H1 (cell line): ENCODE data around the gene VSTM2L. TPM values are rescaled to one million over a fixed set of nuclear protein-coding genes. Genes with fewer than 3 reads are reported as not detected.

Experiments used
- CTCF ChIA-PET: fragments of 300-600 bp; sonication (Branson Sonifier 250); formaldehyde crosslinking; loops from one replicate; lab custom pipeline; 2021; ENCODE audit not compliant: partially characterized antibody; lab: Charles Lee
- POLR2A ChIA-PET: fragments of 300-600 bp; sonication (Branson Sonifier 250); formaldehyde crosslinking; loops from one replicate; lab custom pipeline; 2021; ENCODE audit warnings: inconsistent platforms; ENCODE audit not compliant: partially characterized antibody; lab: Charles Lee
- DNase-seq, 2 experiments: peaks; one replicate each; pipeline versions ENCODE4 v3.0.0 to v3.0.0-alpha.2; 2010 to 2022; ENCODE audit warnings: low spot score in 2 of 2, low read depth in 1 of 2, mixed read lengths in 1 of 2
- FAIRE-seq: peaks from 2 replicates; lab custom pipeline; 2011; peaks lifted over from hg19 to GRCh38; lab: Jason Lieb, UNC
- H2AFZ ChIP-seq: 2 replicates; pipeline ENCODE4 v1.8.1; 2012; ENCODE audit warnings: low read length, inconsistent platforms
- H2AK5ac ChIP-seq: 2 replicates; pipeline ENCODE4 v1.6.1; 2013; ENCODE audit warnings: low read depth, low read length
- H2BK120ac ChIP-seq: replicated peaks from 2 replicates; pipeline ENCODE3; 2013; ENCODE audit warnings: low read depth, low read length, inconsistent platforms
- H2BK12ac ChIP-seq: 2 replicates; pipeline ENCODE4 v1.6.1; 2013; ENCODE audit warnings: low read depth, low read length
- H2BK15ac ChIP-seq: 2 replicates; pipeline ENCODE4 v1.6.1; 2013; ENCODE audit warnings: low read length
- H2BK20ac ChIP-seq: 2 replicates; pipeline ENCODE4 v1.6.1; 2013; ENCODE audit warnings: low read length
- H2BK5ac ChIP-seq: 2 replicates; pipeline ENCODE4 v1.6.1; 2013; ENCODE audit warnings: low read depth, low read length
- H3K14ac ChIP-seq: 2 replicates; pipeline ENCODE4 v1.6.1; 2013; ENCODE audit warnings: inconsistent platforms; ENCODE audit not compliant: insufficient read length
- H3K18ac ChIP-seq: 2 replicates; pipeline ENCODE4 v1.6.1; 2013; ENCODE audit warnings: low read length; ENCODE audit errors: extremely low read depth
- H3K23ac ChIP-seq: 2 replicates; pipeline ENCODE4 v1.6.1; 2013; ENCODE audit warnings: inconsistent platforms; ENCODE audit not compliant: insufficient read length
- H3K23me2 ChIP-seq: 2 replicates; pipeline ENCODE4 v1.6.1; 2013; ENCODE audit warnings: low read depth, low read length
- H3K27ac ChIP-seq: 2 replicates; pipeline ENCODE4 v1.6.1; 2011; ENCODE audit warnings: low read depth, low read length, inconsistent platforms
- H3K27me3 ChIP-seq, 4 experiments: replicated peaks in 1 of 4; 1 replicate in 1 of 4; 2 replicates in 3 of 4; pipeline versions ENCODE4 v1.6.1 to v1.8.1; 2011 to 2013; ENCODE audit warnings: low read length in 3 of 4, mild to moderate bottlenecking in 3 of 4, inconsistent platforms in 2 of 4, mixed read lengths in 2 of 4, moderate library complexity in 1 of 4; ENCODE audit not compliant: control insufficient read depth in 3 of 4, insufficient read depth in 3 of 4; ENCODE audit errors: extremely low read depth in 1 of 4
- H3K36me3 ChIP-seq, 4 experiments: 2 replicates each; pipeline versions ENCODE4 v1.6.1 to v1.8.1; 2011 to 2013; ENCODE audit warnings: mild to moderate bottlenecking in 4 of 4, low read length in 3 of 4, moderate library complexity in 2 of 4, control low read depth in 1 of 4, inconsistent platforms in 1 of 4; ENCODE audit not compliant: insufficient read depth in 4 of 4, control insufficient read depth in 2 of 4
- H3K4ac ChIP-seq: replicated peaks from 2 replicates; pipeline ENCODE3; 2013; ENCODE audit warnings: low read length, low read depth, mixed read lengths, inconsistent platforms; ENCODE audit not compliant: insufficient read length
- H3K4me1 ChIP-seq, 4 experiments: replicated peaks in 1 of 4; 1 replicate in 1 of 4; 2 replicates in 3 of 4; pipeline versions ENCODE4 v1.6.1 to v1.8.1; 2011 to 2013; ENCODE audit warnings: low read length in 3 of 4, inconsistent platforms in 2 of 4, mixed read lengths in 1 of 4; ENCODE audit not compliant: insufficient read depth in 4 of 4, control insufficient read depth in 3 of 4
- H3K4me2 ChIP-seq, 2 experiments: 2 replicates each; pipeline versions ENCODE4 v1.6.1 to v1.8.1; 2011 to 2013; ENCODE audit warnings: low read depth in 2 of 2, low read length in 2 of 2, control low read depth in 1 of 2, inconsistent platforms in 1 of 2, mild to moderate bottlenecking in 1 of 2; ENCODE audit not compliant: insufficient read depth in 1 of 2
- H3K4me3 ChIP-seq, 4 experiments: fragments of 200-600, 300-600 bp in 1 of 4; sonication (generic), shearing (Covaris generic), sonication (Bioruptor Twin) in 1 of 4; 2 replicates each; pipeline versions ENCODE4 v1.5.1 to v1.8.1; 2011 to 2016; ENCODE audit warnings: low read length in 4 of 4, low read depth in 3 of 4, control low read depth in 2 of 4, inconsistent platforms in 2 of 4, mild to moderate bottlenecking in 2 of 4, mixed read lengths in 1 of 4, moderate library complexity in 1 of 4; ENCODE audit not compliant: insufficient read depth in 2 of 4; ENCODE audit errors: extremely low read depth in 1 of 4
- H3K56ac ChIP-seq: replicated peaks from 2 replicates; pipeline ENCODE3; 2013; ENCODE audit warnings: low read depth, mild to moderate bottlenecking, mixed read lengths, low read length, inconsistent platforms; ENCODE audit not compliant: insufficient read length
- H3K79me1 ChIP-seq: 2 replicates; pipeline ENCODE4 v1.6.1; 2013; ENCODE audit warnings: low read depth, low read length, control low read depth
- H3K79me2 ChIP-seq, 2 experiments: 2 replicates each; pipeline versions ENCODE4 v1.6.1 to v1.8.1; 2012 to 2013; ENCODE audit warnings: low read length in 2 of 2, mild to moderate bottlenecking in 2 of 2, inconsistent platforms in 1 of 2; ENCODE audit not compliant: insufficient read depth in 2 of 2, control insufficient read depth in 1 of 2
- H3K9ac ChIP-seq, 4 experiments: replicated peaks in 1 of 4; 1 replicate in 1 of 4; 2 replicates in 3 of 4; pipeline versions ENCODE4 v1.6.1 to v1.8.1; 2011 to 2013; ENCODE audit warnings: low read depth in 3 of 4, low read length in 3 of 4, control low read depth in 2 of 4, mild to moderate bottlenecking in 2 of 4, moderate library complexity in 2 of 4, inconsistent platforms in 1 of 4; ENCODE audit errors: extremely low read depth in 1 of 4
- H3K9me3 ChIP-seq, 2 experiments: 2 replicates each; pipeline versions ENCODE4 v1.6.1 to v1.8.1; 2012 to 2013; ENCODE audit warnings: mild to moderate bottlenecking in 2 of 2, moderate library complexity in 2 of 2, control low read depth in 1 of 2, inconsistent platforms in 1 of 2, low read depth in 1 of 2, low read length in 1 of 2, mixed read lengths in 1 of 2; ENCODE audit not compliant: insufficient read depth in 2 of 2
- H4K20me1 ChIP-seq, 2 experiments: replicated peaks in 1 of 2; 2 replicates each; pipeline versions ENCODE3 to v1.8.1; 2011 to 2013; ENCODE audit warnings: inconsistent platforms in 2 of 2, low read length in 2 of 2, mild to moderate bottlenecking in 1 of 2; ENCODE audit not compliant: insufficient read depth in 2 of 2, control insufficient read depth in 1 of 2
- H4K5ac ChIP-seq: 2 replicates; pipeline ENCODE4 v1.6.1; 2013; ENCODE audit warnings: low read length, low read depth, mixed read lengths, inconsistent platforms; ENCODE audit not compliant: insufficient read length
- H4K8ac ChIP-seq: 2 replicates; pipeline ENCODE4 v1.8.0; 2013; ENCODE audit warnings: mild to moderate bottlenecking, moderate library complexity, low read length, inconsistent platforms; ENCODE audit not compliant: insufficient read depth; ENCODE audit errors: extremely low read depth
- H4K91ac ChIP-seq: replicated peaks from 2 replicates; pipeline ENCODE3; 2013; ENCODE audit warnings: low read length, mixed read lengths, inconsistent platforms; ENCODE audit not compliant: insufficient read length
- JUN ChIP-seq: IDR thresholded peaks from 2 replicates; pipeline ENCODE4 v1.6.1; 2011; ENCODE audit warnings: low read depth, mild to moderate bottlenecking, improper control_type of control experiment, low read length
- WGBS, 2 experiments: shearing (Covaris generic) in 1 of 2; methylation state at CpG; one replicate each; pipeline versions ENCODE4 v1.1.6 to v1.1.7; 2013 to 2015; ENCODE audit warnings: low lambda C conversion rate in 2 of 2, mixed read lengths in 2 of 2, inconsistent platforms in 1 of 2, low coverage in 1 of 2, missing lambda C conversion rate in 1 of 2; ENCODE audit not compliant: insufficient replicate concordance in 2 of 2, insufficient coverage in 1 of 2, insufficient read length in 1 of 2; ENCODE audit errors: extremely low coverage in 1 of 2, missing lambda C conversion rate in 1 of 2; 5-methylcytosine and 5-hydroxymethylcytosine counted together
- polyA plus RNA-seq, 7 experiments: library from polyadenylated mRNA; depleted of rRNA in 3 of 7; stranded (reverse) in 5 of 7; unstranded in 2 of 7; fragments of >200 nt in 5 of 7; fragments of 200-250 nt in 2 of 7; gene quantifications; 1 replicate in 5 of 7; 2 replicates in 1 of 7; 4 replicates in 1 of 7; pipeline versions ENCODE4 v1.2.1 to v1.2.3, GENCODE V29; 2011 to 2013; ENCODE audit warnings: missing spikeins in 2 of 7, mixed read lengths in 2 of 7
- total RNA-seq: library from RNA; stranded (reverse); fragmentation: NEBNext Ultra II Directional; extraction: Animal tissue kit (Norgen Biotek cat#: 25700); gene quantifications from 2 replicates; pipeline ENCODE4 v1.2.1, GENCODE V29; 2021

Gene VSTM2L
- total and polyA plus RNA-seq, 2 of the 8 experiments (the other 6 are each of a cell fraction or from before 2014, with no cell fraction given): 1.3 to 3.2 TPM

DNA sequence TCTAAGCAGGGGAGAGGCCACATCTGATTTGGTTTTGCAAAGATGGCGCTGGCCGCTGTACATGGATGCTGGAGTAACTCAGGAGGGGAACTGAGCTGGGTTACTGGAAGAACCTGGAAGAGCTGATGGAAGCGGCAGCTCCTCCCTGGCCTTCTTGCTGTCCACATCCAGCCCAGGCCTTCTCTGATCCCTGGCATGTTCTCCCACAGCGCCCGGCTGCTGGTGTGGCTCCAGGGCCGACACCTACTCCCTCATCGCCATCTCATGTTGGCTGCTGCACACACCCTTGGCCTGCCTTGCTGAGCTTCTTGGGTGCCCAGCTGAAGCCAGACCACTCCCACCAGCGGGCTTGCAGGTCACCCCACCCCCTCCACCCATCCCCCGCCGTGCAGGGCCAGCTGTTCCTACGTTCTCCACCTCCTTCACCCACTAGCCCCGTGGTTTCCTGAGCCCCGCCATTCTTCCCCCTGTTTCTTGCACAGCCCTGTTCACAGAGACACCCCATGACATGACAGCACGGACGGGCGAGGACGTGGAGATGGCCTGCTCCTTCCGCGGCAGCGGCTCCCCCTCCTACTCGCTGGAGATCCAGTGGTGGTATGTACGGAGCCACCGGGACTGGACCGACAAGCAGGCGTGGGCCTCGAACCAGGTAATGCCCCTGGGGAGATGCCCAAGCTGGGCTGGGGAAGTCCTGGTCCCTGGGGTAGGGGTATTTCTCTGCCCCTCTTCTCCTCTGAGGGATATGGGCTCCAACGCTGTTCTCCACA, 28.4 kb downstream of the VSTM2L start:
- Histone ChIP-seq H3K9ac (no peak overlapping the region), H4K5ac (no peak overlapping the region), H3K79me1 (no peaks in the 10 kb centered on the region; the same call in 1 of the 2 replicates), H3K56ac (no peak overlapping the region), H2AFZ (no peak overlapping the region), H4K91ac (peak overlapping the region; percentile 37), H3K27me3 (no peaks in the 10 kb centered on the region), H2AK5ac (0 out of 2 replicates have a peak overlapping the region, but pooled peaks have one; percentile 82), H2BK20ac (peak overlapping the region; percentile 6; the same call in 1 of the 2 replicates), H3K23ac (no peak overlapping the region), H3K4me2 (no peak overlapping the region), H3K4me3 (no peak overlapping the region), H4K20me1 (no peaks in the 10 kb centered on the region), H2BK12ac (no peak overlapping the region), H4K8ac (peak overlapping the region; percentile 8; the same call in 1 of the 2 replicates), H3K9me3 (no peaks in the 10 kb centered on the region), H3K4me1 (peaks cover 0 to 17% (median 5%) of the 10 kb centered on the region in 4 experiments; a peak in 6 of 7 replicates), H3K14ac (no peak overlapping the region), H3K79me2 (no peaks in the 10 kb centered on the region), H3K27ac (no peak overlapping the region), H2BK120ac (no peak overlapping the region), H3K36me3 (no peaks in the 10 kb centered on the region), H3K23me2 (no peaks in the 10 kb centered on the region), H2BK15ac (peak overlapping the region; percentile 61; the same call in 1 of the 2 replicates), H3K4ac (no peak overlapping the region), H3K18ac (no peak overlapping the region), H2BK5ac (peak overlapping the region; percentile 24; the same call in 1 of the 2 replicates)
- POLR2A ChIA-PET: interaction anchor here (1.0 to 3.3 kb wide), 4 partner anchors 12 to 50 kb away, joined by 3 to 8 read pairs (median 4); no protein-coding TSS in a partner anchor
- CTCF ChIA-PET: interaction anchor here (0.7 to 5.7 kb wide), 6 partner anchors 12 to 367 kb away, joined by 3 to 42 read pairs (median 4); no protein-coding TSS in a partner anchor
- DNase-seq: no peak
- no peak for TF ChIP-seq JUN
- FAIRE-seq: no peak
- WGBS, 2 experiments: 94% methylated on average over 24 of the region's 27 CpGs; no CpG with 5 or more reads in 1 of the 2 experiments
